Naive thymus-derived CD4-positive, alpha-beta T cell (primary cell): ENCODE measurements around the gene TM4SF18. TPM values are rescaled to one million over a fixed set of nuclear protein-coding genes. Genes with fewer than 3 reads are reported as not detected.
A peak's percentile ranks its signal among the peaks of the same experiment; 100 is the strongest.

Source experiments
- ATAC-seq: fragments of 150-1000 bp; cut with Tn5 transposase; 2 replicates; pipeline ENCODE4 v1.10.0; 2021; ENCODE audit warnings: mild to moderate bottlenecking, moderate library complexity
- CTCF ChIA-PET: fragments of 350-600 bp; sonication (Branson Sonifier 250); formaldehyde crosslinking; loops from one replicate; lab custom pipeline; 2021; ENCODE audit warnings: antibody characterized with exemption; lab: Charles Lee
- POLR2A ChIA-PET: fragments of 350-600 bp; sonication (Branson Sonifier 250); formaldehyde crosslinking; loops from one replicate; lab custom pipeline; 2021; ENCODE audit warnings: antibody characterized with exemption, inconsistent platforms; lab: Charles Lee
- DNase-seq, 9 donors: peaks; one replicate each; pipeline versions ENCODE4 v3.0.0 to v3.0.0-alpha.2; 2020 to 2022; ENCODE audit warnings: mixed read lengths in 1 of 9
- H3K27ac ChIP-seq: one replicate; pipeline ENCODE4 v1.7.0; 2013; ENCODE audit warnings: mild to moderate bottlenecking, low read depth, low read length, moderate library complexity
- H3K27me3 ChIP-seq, 2 donors: one replicate each; pipeline ENCODE4 v1.7.0; 2013; ENCODE audit warnings: low read length in 2 of 2, mild to moderate bottlenecking in 2 of 2, moderate library complexity in 2 of 2; ENCODE audit not compliant: control insufficient read depth in 2 of 2, insufficient read depth in 2 of 2
- H3K36me3 ChIP-seq, 3 experiments: 1 replicate in 2 of 3; 2 replicates in 1 of 3; pipeline ENCODE4 v1.7.0; 2013; ENCODE audit warnings: low read length in 3 of 3, mild to moderate bottlenecking in 3 of 3, moderate library complexity in 1 of 3; ENCODE audit not compliant: insufficient read depth in 3 of 3, control insufficient read depth in 2 of 3
- H3K4me1 ChIP-seq, 2 donors: one replicate each; pipeline ENCODE4 v1.7.0; 2013; ENCODE audit warnings: low read length in 2 of 2, mild to moderate bottlenecking in 2 of 2, moderate library complexity in 1 of 2; ENCODE audit not compliant: control insufficient read depth in 2 of 2, insufficient read depth in 2 of 2
- H3K4me3 ChIP-seq: 2 replicates; pipeline ENCODE4 v1.7.0; 2013; ENCODE audit warnings: mild to moderate bottlenecking, low read length
- H3K9me3 ChIP-seq, 3 experiments: 1 replicate in 2 of 3; 2 replicates in 1 of 3; pipeline ENCODE4 v1.7.0; 2013; ENCODE audit warnings: low read length in 3 of 3; ENCODE audit not compliant: control insufficient read depth in 2 of 3
- H3K27ac Mint-ChIP-seq, 9 donors: one replicate each; pipeline ENCODE4 v1.8.0; 2020 to 2022; ENCODE audit warnings: mixed read lengths in 9 of 9, mild to moderate bottlenecking in 8 of 9, moderate library complexity in 5 of 9, inconsistent platforms in 2 of 9
- H3K27me3 Mint-ChIP-seq, 5 donors: one replicate each; pipeline ENCODE4 v1.8.0; 2021 to 2022; ENCODE audit warnings: mixed read lengths in 5 of 5, mild to moderate bottlenecking in 1 of 5
- H3K36me3 Mint-ChIP-seq, 5 donors: one replicate each; pipeline ENCODE4 v1.8.0; 2020 to 2022; ENCODE audit warnings: mixed read lengths in 5 of 5, mild to moderate bottlenecking in 3 of 5, inconsistent platforms in 1 of 5
- H3K4me1 Mint-ChIP-seq, 7 donors: one replicate each; pipeline ENCODE4 v1.8.0; 2020 to 2022; ENCODE audit warnings: mixed read lengths in 7 of 7, mild to moderate bottlenecking in 3 of 7, inconsistent platforms in 1 of 7
- H3K4me3 Mint-ChIP-seq, 10 donors: one replicate each; pipeline ENCODE4 v1.8.0; 2020 to 2022; ENCODE audit warnings: mild to moderate bottlenecking in 10 of 10, mixed read lengths in 10 of 10, moderate library complexity in 6 of 10, inconsistent platforms in 2 of 10
- H3K9me3 Mint-ChIP-seq, 11 donors: one replicate each; pipeline ENCODE4 v1.8.0; 2020 to 2022; ENCODE audit warnings: mixed read lengths in 11 of 11, mild to moderate bottlenecking in 4 of 11, inconsistent platforms in 1 of 11, moderate library complexity in 1 of 11
- intact Hi-C, 2 donors: fragments of 100-400 bp; cut with micrococcal nuclease; formaldehyde crosslinking; loops; one replicate each; pipeline ENCODE4 v1.15.1; 2023
- polyA plus RNA-seq, 2 donors: library from polyadenylated mRNA; unstranded; fragments of 300-500 nt; fragmentation: Illumina TruSeq; gene quantifications; one replicate each; pipeline ENCODE4 v1.2.3, GENCODE V29; 2021
- total RNA-seq, 6 experiments: library from RNA in 5 of 6; stranded (reverse) in 5 of 6; gene quantifications; 1 replicate in 5 of 6; 2 replicates in 1 of 6; pipeline ENCODE4 v1.2.3 and lab custom pipeline; 2021 to 2026

The TM4SF18 gene
- total and polyA plus RNA-seq, 7 experiments from 2014 or later, result not detected

GRCh38 chr3:149377408-149378364 is 44.2 kb upstream of the TM4SF18 start, which contains the start of gene TM4SF1:
Gene TM4SF1 (minus strand): TSS chr3:149377649. CDS start chr3:149377547, 102 bp downstream.
- Mint-ChIP-seq H3K4me1 (peaks cover 0 to 2% (median 0%) of the 10 kb centered on the region in 7 donors), H3K9me3 (peaks cover 0 to 22% (median 3%) of the 10 kb centered on the region in 11 donors), H3K36me3 (peaks cover 0 to 7% (median 0%) of the 10 kb centered on the region in 5 donors), H3K4me3 (peak within 1 kb of the TSS in 2 of 10 donors; percentile 11 to 47), H3K27me3 (peaks cover 11 to 24% (median 13%) of the 10 kb centered on the region in 5 donors), H3K27ac (peak within 1 kb of the TSS in 1 of 9 donors; percentile 59)
- peak; percentile 18 for ATAC-seq
- no peaks in the 10 kb centered on the region for H3K27me3 ChIP-seq
- no peaks in the 10 kb centered on the region for H3K4me1 ChIP-seq
- intact Hi-C loops, result no loop called here
- ChIA-PET POLR2A (no interaction called here), CTCF (no interaction called here)
- H3K4me3 ChIP-seq, result no peak within 1 kb of the TSS
- no peak for DNase-seq
- H3K36me3 ChIP-seq, result no peaks in the 10 kb centered on the region
- H3K9me3 ChIP-seq, result no peaks in the 10 kb centered on the region
- H3K27ac ChIP-seq, result no peak within 1 kb of the TSS

- CTCF ChIA-PET, result interaction anchor here (1.0 kb wide), 1 partner anchor 22 kb away, joined by 3 read pairs; no protein-coding TSS in a partner anchor
- Mint-ChIP-seq H3K27ac (peak overlapping the region in 1 of 9 donors; percentile 59), H3K4me3 (peak overlapping the region in 1 of 10 donors; percentile 47), H3K4me1 (peaks cover 0 to 2% (median 0%) of the 10 kb centered on the region in 7 donors), H3K9me3 (peaks cover 0 to 21% (median 3%) of the 10 kb centered on the region in 11 donors), H3K27me3 (peaks cover 11 to 24% (median 14%) of the 10 kb centered on the region in 5 donors), H3K36me3 (peaks cover 0 to 7% (median 0%) of the 10 kb centered on the region in 5 donors)
- H3K4me1 ChIP-seq, result no peaks in the 10 kb centered on the region
- H3K36me3 ChIP-seq, result no peaks in the 10 kb centered on the region
- H3K27ac ChIP-seq, result no peak overlapping the region
- DNase-seq (no peak), ATAC-seq (no peak)
- POLR2A ChIA-PET, result no interaction called here
- no peak overlapping the region for H3K4me3 ChIP-seq
- no peaks in the 10 kb centered on the region for H3K27me3 ChIP-seq
- intact Hi-C loops, result no loop called here
- H3K9me3 ChIP-seq, result no peaks in the 10 kb centered on the region
These were observed 43.4 kb upstream of the TM4SF18 start for GRCh38 chr3:149376718-149377407.

- H3K4me1 ChIP-seq, result no peaks in the 10 kb centered on the region
- Mint-ChIP-seq H3K4me1 (peaks cover 0 to 2% (median 0%) of the 10 kb centered on the region in 7 donors), H3K27me3 (peaks cover 14 to 28% (median 18%) of the 10 kb centered on the region in 5 donors), H3K36me3 (no peaks in the 10 kb centered on the region), H3K27ac (no peak overlapping the region), H3K4me3 (no peak overlapping the region), H3K9me3 (peaks cover 0 to 13% (median 0%) of the 10 kb centered on the region in 11 donors)
- H3K4me3 ChIP-seq, result no peak overlapping the region
- H3K9me3 ChIP-seq, result no peaks in the 10 kb centered on the region
- no peaks in the 10 kb centered on the region for H3K36me3 ChIP-seq
- CTCF ChIA-PET, result no interaction called here
- no peaks in the 10 kb centered on the region for H3K27me3 ChIP-seq
- DNase-seq (no peak), ATAC-seq (no peak)
- no peak overlapping the region for H3K27ac ChIP-seq
- POLR2A ChIA-PET, result no interaction called here
- intact Hi-C loops, result no loop called here
These were observed 42.2 kb upstream of the TM4SF18 start for GRCh38 chr3:149375501-149376196.

- H3K27me3 ChIP-seq, result no peaks in the 10 kb centered on the region
- ATAC-seq, result no peak
- H3K27ac Mint-ChIP-seq, result no peak overlapping the region
- H3K27me3 Mint-ChIP-seq, result peaks cover 14 to 28% (median 19%) of the 10 kb centered on the region in 5 donors
- intact Hi-C loops, result no loop called here
- CTCF ChIA-PET, result no interaction called here
- no peaks in the 10 kb centered on the region for H3K36me3 Mint-ChIP-seq
- no peak overlapping the region for H3K27ac ChIP-seq
- no peaks in the 10 kb centered on the region for H3K9me3 ChIP-seq
- H3K4me3 ChIP-seq, result no peak overlapping the region
- H3K4me1 Mint-ChIP-seq, result peaks cover 0 to 2% (median 0%) of the 10 kb centered on the region in 7 donors
- no peaks in the 10 kb centered on the region for H3K4me1 ChIP-seq
- H3K36me3 ChIP-seq, result no peaks in the 10 kb centered on the region
- POLR2A ChIA-PET, result no interaction called here
- H3K9me3 Mint-ChIP-seq, result peaks cover 0 to 13% (median 0%) of the 10 kb centered on the region in 11 donors
- no peak for DNase-seq
- no peak overlapping the region for H3K4me3 Mint-ChIP-seq
These were observed 41.5 kb upstream of the TM4SF18 start for GRCh38 chr3:149374793-149375500.

GRCh38 chr3:149374391-149374790 is 41.0 kb upstream of the TM4SF18 start:
- ChIA-PET POLR2A (no interaction called here), CTCF (no interaction called here)
- Histone ChIP-seq H3K36me3 (no peaks in the 10 kb centered on the region), H3K9me3 (no peaks in the 10 kb centered on the region), H3K4me3 (no peak overlapping the region), H3K27me3 (no peaks in the 10 kb centered on the region), H3K4me1 (no peaks in the 10 kb centered on the region), H3K27ac (no peak overlapping the region)
- H3K27ac Mint-ChIP-seq, result no peak overlapping the region
- ATAC-seq (no peak), DNase-seq (no peak)
- peaks cover 0 to 2% (median 0%) of the 10 kb centered on the region in 7 donors for H3K4me1 Mint-ChIP-seq
- H3K9me3 Mint-ChIP-seq, result peaks cover 0 to 10% (median 0%) of the 10 kb centered on the region in 11 donors
- no peak overlapping the region for H3K4me3 Mint-ChIP-seq
- H3K27me3 Mint-ChIP-seq, result peaks cover 14 to 29% (median 19%) of the 10 kb centered on the region in 5 donors
- no peaks in the 10 kb centered on the region for H3K36me3 Mint-ChIP-seq
- intact Hi-C loops, result no loop called here
